Esophagus (tissue), 2 donors: ENCODE results near the gene GNA12. TPM values are rescaled to one million over a fixed set of nuclear protein-coding genes. Genes with fewer than 3 reads are reported as not detected.
"Not testable (repeated sequence)": the region's sequence is repeated elsewhere in the genome, so short reads cannot be mapped to it uniquely, and the experiment has no call there.

Experiments used
- H3K27ac ChIP-seq, 2 donors: one replicate each; pipeline ENCODE4 v1.5.1; 2013; ENCODE audit warnings: low read depth in 2 of 2, mild to moderate bottlenecking in 2 of 2, inconsistent platforms in 1 of 2, low read length in 1 of 2, moderate library complexity in 1 of 2
- H3K27me3 ChIP-seq, 2 donors: one replicate each; pipeline ENCODE4 v1.6.1; 2013; ENCODE audit warnings: low read length in 2 of 2, control low read depth in 1 of 2, mild to moderate bottlenecking in 1 of 2; ENCODE audit not compliant: insufficient read depth in 2 of 2, control insufficient read depth in 1 of 2
- H3K36me3 ChIP-seq, 2 donors: one replicate each; pipeline ENCODE4 v1.6.1; 2013; ENCODE audit warnings: low read length in 1 of 2; ENCODE audit not compliant: control insufficient read depth in 2 of 2, insufficient read depth in 2 of 2
- H3K4me1 ChIP-seq, 2 donors: one replicate each; pipeline ENCODE4 v1.6.1; 2013; ENCODE audit warnings: low read length in 1 of 2; ENCODE audit not compliant: control insufficient read depth in 2 of 2, insufficient read depth in 2 of 2
- H3K4me3 ChIP-seq, 2 donors: one replicate each; pipeline ENCODE4 v1.5.1; 2013; ENCODE audit warnings: low read length in 2 of 2, mild to moderate bottlenecking in 2 of 2, low read depth in 1 of 2, moderate library complexity in 1 of 2
- H3K9me3 ChIP-seq, 2 donors: one replicate each; pipeline ENCODE4 v1.6.1; 2013; ENCODE audit warnings: mild to moderate bottlenecking in 2 of 2, low read depth in 1 of 2, low read length in 1 of 2, moderate library complexity in 1 of 2; ENCODE audit not compliant: control insufficient read depth in 2 of 2, insufficient read depth in 1 of 2
- WGBS, 2 donors: extraction: QIAGEN DNeasy Blood & Tissue Kit; methylation state at CpG; one replicate each; pipeline ENCODE4 v1.1.7; 2013; 5-methylcytosine and 5-hydroxymethylcytosine counted together
- polyA plus RNA-seq, 2 donors: library from polyadenylated mRNA; stranded (reverse); fragments of 200-250 nt; gene quantifications; one replicate each; pipeline ENCODE4 v1.2.3, GENCODE V29; 2013
- donor health status: healthy with polysubstance abuse.
- donor health status: Bipolar disorder and iron deficiency.

GNA12 gene
- polyA plus RNA-seq, 2 donors: 2.1 to 5.2 TPM

GRCh38 chr7:2754912-2755311 lies 89.2 kb downstream of the GNA12 start:
- WGBS, 2 donors: 95 to 97% methylated on average over 10 of the region's 10 CpGs
- H3K36me3 ChIP-seq: no peaks in the 10 kb centered on the region
- H3K4me1 ChIP-seq: peaks cover 7 to 9% of the 10 kb centered on the region in 2 donors
- H3K4me3 ChIP-seq: no peak overlapping the region
- no peak overlapping the region for H3K27ac ChIP-seq
- no peaks in the 10 kb centered on the region for H3K27me3 ChIP-seq
- no peaks in the 10 kb centered on the region for H3K9me3 ChIP-seq

GRCh38 chr7:2754086-2754485 lies 90.0 kb downstream of the GNA12 start:
- Histone ChIP-seq H3K4me1 (peaks cover 7 to 8% of the 10 kb centered on the region in 2 donors), H3K27ac (no peak overlapping the region), H3K9me3 (no peaks in the 10 kb centered on the region), H3K27me3 (no peaks in the 10 kb centered on the region), H3K4me3 (no peak overlapping the region), H3K36me3 (no peaks in the 10 kb centered on the region)
- WGBS, 2 donors: 93% methylated on average over 5 of the region's 5 CpGs

GRCh38 chr7:2753148-2753547 lies 91.0 kb downstream of the GNA12 start:
- H3K4me1 ChIP-seq: peaks cover under 1 to 3% of the 10 kb centered on the region in 2 donors
- H3K27me3 ChIP-seq: no peaks in the 10 kb centered on the region
- H3K4me3 ChIP-seq: no peak overlapping the region
- 97 to 99% methylated on average over 3 of the region's 3 CpGs for WGBS, 2 donors
- H3K9me3 ChIP-seq: no peaks in the 10 kb centered on the region
- H3K27ac ChIP-seq: no peak overlapping the region
- H3K36me3 ChIP-seq: no peaks in the 10 kb centered on the region

- Histone ChIP-seq H3K4me3 (no peak overlapping the region), H3K27me3 (no peaks in the 10 kb centered on the region), H3K9me3 (no peaks in the 10 kb centered on the region), H3K27ac (no peak overlapping the region), H3K36me3 (no peaks in the 10 kb centered on the region), H3K4me1 (no peaks in the 10 kb centered on the region)
- 74 to 76% methylated on average over 5 of the region's 5 CpGs for WGBS, 2 donors
These were observed 93.0 kb downstream of the GNA12 start for GRCh38 chr7:2751086-2751485.

GRCh38 chr7:2750004-2750407 lies 94.1 kb downstream of the GNA12 start:
- Histone ChIP-seq H3K36me3 (no peaks in the 10 kb centered on the region), H3K9me3 (no peaks in the 10 kb centered on the region), H3K4me3 (no peak overlapping the region), H3K4me1 (no peaks in the 10 kb centered on the region), H3K27me3 (no peaks in the 10 kb centered on the region), H3K27ac (no peak overlapping the region)
- WGBS, 2 donors: 93 to 97% methylated on average over 5 of the region's 5 CpGs

GRCh38 chr7:2748684-2749083 lies 95.4 kb downstream of the GNA12 start:
- H3K36me3 ChIP-seq, H3K4me3 ChIP-seq, H3K27me3 ChIP-seq: not testable (repeated sequence)

GRCh38 chr7:2743523-2744185 lies 100.5 kb downstream of the GNA12 start:
- H3K4me3 ChIP-seq, H3K36me3 ChIP-seq, H3K27ac ChIP-seq, H3K27me3 ChIP-seq, H3K9me3 ChIP-seq, H3K4me1 ChIP-seq: not testable (repeated sequence)
- WGBS, 2 donors: 92 to 93% methylated on average over 19 to 20 of the region's 20 CpGs

More at GRCh38 chr7:2748684-2749083, 95.4 kb downstream of the GNA12 start:
- not testable (repeated sequence) for H3K27ac ChIP-seq, H3K9me3 ChIP-seq, H3K4me1 ChIP-seq

- peaks cover 0 to 4% of the 10 kb centered on the region in 2 donors for H3K4me1 ChIP-seq
- no peak overlapping the region for H3K4me3 ChIP-seq
- 93 to 94% methylated on average over 19 of the region's 19 CpGs for WGBS, 2 donors
- peaks cover 0 to 4% of the 10 kb centered on the region in 2 donors for H3K9me3 ChIP-seq
- no peaks in the 10 kb centered on the region for H3K27me3 ChIP-seq
- no peaks in the 10 kb centered on the region for H3K36me3 ChIP-seq
- no peak overlapping the region for H3K27ac ChIP-seq
These were observed 105.2 kb downstream of the GNA12 start for GRCh38 chr7:2738766-2739549.

GRCh38 chr7:2737771-2738540 lies 106.2 kb downstream of the GNA12 start:
- no peaks in the 10 kb centered on the region for H3K36me3 ChIP-seq
- no peak overlapping the region for H3K4me3 ChIP-seq
- no peaks in the 10 kb centered on the region for H3K27me3 ChIP-seq
- peaks cover 0 to 6% of the 10 kb centered on the region in 2 donors for H3K9me3 ChIP-seq
- H3K27ac ChIP-seq: no peak overlapping the region
- WGBS, 2 donors: 70 to 73% methylated on average over 18 of the region's 18 CpGs
- peaks cover 0 to 6% of the 10 kb centered on the region in 2 donors for H3K4me1 ChIP-seq
